WTC11 (cell line): Measurements from ENCODE around the gene MUC3A. TPM values are rescaled to one million over a fixed set of nuclear protein-coding genes. Genes with fewer than 3 reads are reported as not detected.

Experiments used
- ARID4B ChIP-seq: sonication (generic); formaldehyde crosslinking; IDR thresholded peaks from 2 replicates; pipeline ENCODE4 v1.8.0; 2023; ENCODE audit warnings: missing genetic modification reagents, mild to moderate bottlenecking, borderline replicate concordance
- E2F1 ChIP-seq: sonication (generic); formaldehyde crosslinking; IDR thresholded peaks from 2 replicates; pipeline ENCODE4 v1.8.0; 2022; ENCODE audit warnings: mild to moderate bottlenecking, missing genetic modification reagents
- E2F4 ChIP-seq: sonication (generic); formaldehyde crosslinking; IDR thresholded peaks from 2 replicates; pipeline ENCODE4 v1.8.1; 2022; ENCODE audit warnings: low read depth, mild to moderate bottlenecking, moderate library complexity, missing genetic modification reagents, borderline replicate concordance
- E2F5 ChIP-seq: sonication (generic); formaldehyde crosslinking; IDR thresholded peaks from 2 replicates; pipeline ENCODE4 v1.8.1; 2022; ENCODE audit warnings: mild to moderate bottlenecking, moderate library complexity, missing genetic modification reagents
- ESRRA ChIP-seq: sonication (generic); formaldehyde crosslinking; IDR thresholded peaks from 2 replicates; pipeline ENCODE4 v1.8.1; 2022; ENCODE audit warnings: mild to moderate bottlenecking, missing genetic modification reagents, borderline replicate concordance
- FOXJ3 ChIP-seq: sonication (generic); formaldehyde crosslinking; IDR thresholded peaks from 2 replicates; pipeline ENCODE4 v1.9.0; 2021; ENCODE audit warnings: missing genetic modification reagents, mild to moderate bottlenecking, borderline replicate concordance
- FOXK1 ChIP-seq: sonication (generic); formaldehyde crosslinking; IDR thresholded peaks from 2 replicates; pipeline ENCODE4 v1.8.0; 2022; ENCODE audit warnings: mild to moderate bottlenecking, moderate library complexity, missing genetic modification reagents
- GRHL2 ChIP-seq: fragments of 250-450 bp; sonication (Bioruptor Pico); IDR thresholded peaks from 2 replicates; pipeline ENCODE4 v1.8.0; 2022; ENCODE audit warnings: mild to moderate bottlenecking, moderate library complexity; ENCODE audit not compliant: insufficient replicate concordance, severe bottlenecking
- JAZF1 ChIP-seq: fragments of 250-450 bp; sonication (Bioruptor Pico); IDR thresholded peaks from 2 replicates; pipeline ENCODE4 v1.9.0; 2021; ENCODE audit warnings: moderate library complexity, mild to moderate bottlenecking, inconsistent platforms
- MAX ChIP-seq: sonication (generic); formaldehyde crosslinking; IDR thresholded peaks from 2 replicates; pipeline ENCODE4 v1.8.0; 2022; ENCODE audit warnings: mild to moderate bottlenecking, missing genetic modification reagents
- MLX ChIP-seq: sonication (generic); formaldehyde crosslinking; IDR thresholded peaks from 2 replicates; pipeline ENCODE4 v1.8.1; 2023; ENCODE audit warnings: mild to moderate bottlenecking, missing genetic modification reagents, moderate library complexity
- MYBL2 ChIP-seq: sonication (generic); formaldehyde crosslinking; IDR thresholded peaks from 2 replicates; pipeline ENCODE4 v1.8.1; 2023; ENCODE audit warnings: mild to moderate bottlenecking, moderate library complexity, missing genetic modification reagents
- PRDM15 ChIP-seq: sonication (generic); formaldehyde crosslinking; IDR thresholded peaks from 2 replicates; pipeline ENCODE4 v1.8.0; 2022; ENCODE audit warnings: missing genetic modification reagents
- TEAD1 ChIP-seq: sonication (generic); formaldehyde crosslinking; IDR thresholded peaks from 2 replicates; pipeline ENCODE4 v1.8.0; 2022; ENCODE audit warnings: mild to moderate bottlenecking, missing genetic modification reagents
- TEAD4 ChIP-seq: sonication (generic); formaldehyde crosslinking; IDR thresholded peaks from 2 replicates; pipeline ENCODE4 v1.8.0; 2022; ENCODE audit warnings: mild to moderate bottlenecking, missing genetic modification reagents
- ZBTB21 ChIP-seq: sonication (generic); formaldehyde crosslinking; IDR thresholded peaks from 2 replicates; pipeline ENCODE4 v1.8.1; 2023; ENCODE audit warnings: mild to moderate bottlenecking, missing genetic modification reagents, borderline replicate concordance
- ZBTB43 ChIP-seq: sonication (generic); formaldehyde crosslinking; IDR thresholded peaks from 2 replicates; pipeline ENCODE4 v1.8.1; 2023; ENCODE audit warnings: mild to moderate bottlenecking, missing genetic modification reagents
- ZNF121 ChIP-seq: sonication (generic); formaldehyde crosslinking; IDR thresholded peaks from 2 replicates; pipeline ENCODE4 v1.8.0; 2023; ENCODE audit warnings: missing genetic modification reagents
- ZNF317 ChIP-seq: sonication (generic); formaldehyde crosslinking; IDR thresholded peaks from 2 replicates; pipeline ENCODE4 v1.8.1; 2023; ENCODE audit warnings: low read depth, mild to moderate bottlenecking, moderate library complexity, missing genetic modification reagents, borderline replicate concordance
- ZNF425 ChIP-seq: fragments of 250-450 bp; sonication (Bioruptor Pico); conservative IDR thresholded peaks from 2 replicates; pipeline ENCODE4 v1.9.0; 2021; ENCODE audit warnings: mild to moderate bottlenecking
- total RNA-seq: library from RNA; stranded (reverse); gene quantifications from 3 replicates; pipeline ENCODE4 v1.2.3, GENCODE V29; 2021

MUC3A gene
- total RNA-seq, 1 experiment from 2014 or later, result 50.6 TPM

GRCh38 chr7:100965723-100966541 lies 16.6 kb downstream of the MUC3A start (continued):
- TF ChIP-seq ZBTB21 (peak; percentile 81), GRHL2 (CRISPR knock-in tag) (no peak), ESRRA (CRISPR knock-in tag) (no peak; the same call in 1 of the 2 replicates), PRDM15 (CRISPR knock-in tag) (no peak), MAX (CRISPR knock-in tag) (peak; percentile 91), MLX (CRISPR knock-in tag) (0 out of 2 replicates have a peak, but pooled peaks have one; percentile 38), ARID4B (peak; percentile 52; the same call in 1 of the 2 replicates), ZNF121 (CRISPR knock-in tag) (no peak), ZNF425 (CRISPR knock-in tag) (no peak), MYBL2 (CRISPR knock-in tag) (peak; percentile 47; the same call in 1 of the 2 replicates), ZNF317 (0 out of 2 replicates have a peak, but pooled peaks have one; percentile 30), E2F5 (CRISPR knock-in tag) (peak; percentile 91), JAZF1 (CRISPR knock-in tag) (no peak), FOXK1 (CRISPR knock-in tag) (peak; percentile 72), E2F1 (no peak), ZBTB43 (CRISPR knock-in tag) (peak; percentile 35; the same call in 1 of the 2 replicates), E2F4 (no peak), TEAD1 (CRISPR knock-in tag) (peak; percentile 78), TEAD4 (CRISPR knock-in tag) (no peak), FOXJ3 (CRISPR knock-in tag) (no peak)
